Measurements from ENCODE around the gene PNMA8C.

- TF ChIP-seq RCOR1 (IDR thresholded peaks at IDR 0.05; ENCODE audit: low read length) (peak; percentile 42; the same call in 1 of the 2 replicates), GABPA (IDR thresholded peaks at IDR 0.05; ENCODE audit: low read depth) (no peak), MXI1 (IDR thresholded peaks at IDR 0.05; ENCODE audit: low read depth, low read length) (peak; percentile 79; the same call in 1 of the 2 replicates), SIN3A (IDR thresholded peaks at IDR 0.05; ENCODE audit: borderline replicate concordance, low read depth, low read length) (no peak), REST (IDR thresholded peaks at IDR 0.05; ENCODE audit: low read depth, low read length) (no peak), FOXM1 (IDR thresholded peaks at IDR 0.05; ENCODE audit: low read depth) (no peak), YY1 (IDR thresholded peaks at IDR 0.05; ENCODE audit: low read depth) (no peak)
- TF ChIP-seq, protein P1, sequence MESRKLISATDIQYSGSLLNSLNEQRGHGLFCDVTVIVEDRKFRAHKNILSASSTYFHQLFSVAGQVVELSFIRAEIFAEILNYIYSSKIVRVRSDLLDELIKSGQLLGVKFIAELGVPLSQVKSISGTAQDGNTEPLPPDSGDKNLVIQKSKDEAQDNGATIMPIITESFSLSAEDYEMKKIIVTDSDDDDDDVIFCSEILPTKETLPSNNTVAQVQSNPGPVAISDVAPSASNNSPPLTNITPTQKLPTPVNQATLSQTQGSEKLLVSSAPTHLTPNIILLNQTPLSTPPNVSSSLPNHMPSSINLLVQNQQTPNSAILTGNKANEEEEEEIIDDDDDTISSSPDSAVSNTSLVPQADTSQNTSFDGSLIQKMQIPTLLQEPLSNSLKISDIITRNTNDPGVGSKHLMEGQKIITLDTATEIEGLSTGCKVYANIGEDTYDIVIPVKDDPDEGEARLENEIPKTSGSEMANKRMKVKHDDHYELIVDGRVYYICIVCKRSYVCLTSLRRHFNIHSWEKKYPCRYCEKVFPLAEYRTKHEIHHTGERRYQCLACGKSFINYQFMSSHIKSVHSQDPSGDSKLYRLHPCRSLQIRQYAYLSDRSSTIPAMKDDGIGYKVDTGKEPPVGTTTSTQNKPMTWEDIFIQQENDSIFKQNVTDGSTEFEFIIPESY (IDR thresholded peaks at IDR 0.05; ENCODE audit: borderline replicate concordance, low read depth), result no peak
- TF ChIP-seq, protein P2, sequence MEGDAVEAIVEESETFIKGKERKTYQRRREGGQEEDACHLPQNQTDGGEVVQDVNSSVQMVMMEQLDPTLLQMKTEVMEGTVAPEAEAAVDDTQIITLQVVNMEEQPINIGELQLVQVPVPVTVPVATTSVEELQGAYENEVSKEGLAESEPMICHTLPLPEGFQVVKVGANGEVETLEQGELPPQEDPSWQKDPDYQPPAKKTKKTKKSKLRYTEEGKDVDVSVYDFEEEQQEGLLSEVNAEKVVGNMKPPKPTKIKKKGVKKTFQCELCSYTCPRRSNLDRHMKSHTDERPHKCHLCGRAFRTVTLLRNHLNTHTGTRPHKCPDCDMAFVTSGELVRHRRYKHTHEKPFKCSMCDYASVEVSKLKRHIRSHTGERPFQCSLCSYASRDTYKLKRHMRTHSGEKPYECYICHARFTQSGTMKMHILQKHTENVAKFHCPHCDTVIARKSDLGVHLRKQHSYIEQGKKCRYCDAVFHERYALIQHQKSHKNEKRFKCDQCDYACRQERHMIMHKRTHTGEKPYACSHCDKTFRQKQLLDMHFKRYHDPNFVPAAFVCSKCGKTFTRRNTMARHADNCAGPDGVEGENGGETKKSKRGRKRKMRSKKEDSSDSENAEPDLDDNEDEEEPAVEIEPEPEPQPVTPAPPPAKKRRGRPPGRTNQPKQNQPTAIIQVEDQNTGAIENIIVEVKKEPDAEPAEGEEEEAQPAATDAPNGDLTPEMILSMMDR (IDR thresholded peaks at IDR 0.05), result no peak
Observed at GRCh38 chr19:46428239-46429135, at the start of gene PNMA8C.

Data from SK-N-SH (cell line).